HG02884 (cell line): ENCODE measurements around the gene YAF2.
A peak's percentile ranks its signal among the peaks of the same experiment; 100 is the strongest.
"Not testable (repeated sequence)": the region's sequence is repeated elsewhere in the genome, so short reads cannot be mapped to it uniquely, and the experiment has no call there.

ENCODE experiments used
- ATAC-seq: cut with Tn5 transposase; IDR thresholded peaks from one replicate; pipeline ENCODE4 v1.9.1; 2021; ENCODE audit warnings: mild to moderate bottlenecking, moderate library complexity; ENCODE audit not compliant: unreplicated experiment

YAF2 gene

GRCh38 chr12:42255221-42255865, 17.3 kb upstream of the YAF2 start:
- ATAC-seq, result no peak

GRCh38 chr12:42252645-42253044, 14.6 kb upstream of the YAF2 start:
- not testable (repeated sequence) for ATAC-seq

- ATAC-seq, result not testable (repeated sequence)
These were observed 11.0 kb upstream of the YAF2 start for GRCh38 chr12:42249033-42249432.

GRCh38 chr12:42240131-42240750, 2.2 kb upstream of the YAF2 start:
- ATAC-seq, result no peak

GRCh38 chr12:42237853-42238239, 202 bp downstream of the YAF2 start:
- ATAC-seq, result peak; percentile 30

- ATAC-seq, result peak; percentile 71
These were observed 796 bp downstream of the YAF2 start for GRCh38 chr12:42237052-42237852.

- no peak for ATAC-seq
These were observed 2.0 kb downstream of the YAF2 start for GRCh38 chr12:42236017-42236416.

- ATAC-seq, result no peak
These were observed 2.6 kb downstream of the YAF2 start for GRCh38 chr12:42235426-42235825.

GRCh38 chr12:42234970-42235369, 3.1 kb downstream of the YAF2 start:
- ATAC-seq, result no peak

GRCh38 chr12:42227525-42227924, 10.5 kb downstream of the YAF2 start:
- ATAC-seq, result not testable (repeated sequence)

- not testable (repeated sequence) for ATAC-seq
These were observed 13.5 kb downstream of the YAF2 start for GRCh38 chr12:42224501-42224900.

GRCh38 chr12:42222724-42223123, 15.3 kb downstream of the YAF2 start:
- no peak for ATAC-seq

GRCh38 chr12:42221726-42222125, 16.3 kb downstream of the YAF2 start:
- no peak for ATAC-seq

GRCh38 chr12:42217656-42218055, 20.4 kb downstream of the YAF2 start:
- ATAC-seq, result no peak

- no peak for ATAC-seq
These were observed 21.3 kb downstream of the YAF2 start for GRCh38 chr12:42216737-42217136.

- not testable (repeated sequence) for ATAC-seq
These were observed 22.3 kb downstream of the YAF2 start for GRCh38 chr12:42215759-42216158.

- ATAC-seq, result no peak
These were observed 24.1 kb downstream of the YAF2 start for GRCh38 chr12:42213954-42214426.

- no peak for ATAC-seq
These were observed 25.0 kb downstream of the YAF2 start for GRCh38 chr12:42213023-42213422.

GRCh38 chr12:42208574-42208973, 29.5 kb downstream of the YAF2 start:
- ATAC-seq, result peak; percentile 58

- no peak for ATAC-seq
These were observed 33.2 kb downstream of the YAF2 start for GRCh38 chr12:42204819-42205218.

- no peak for ATAC-seq
These were observed 33.7 kb downstream of the YAF2 start for GRCh38 chr12:42204362-42204761.

- no peak for ATAC-seq
These were observed 37.0 kb downstream of the YAF2 start for GRCh38 chr12:42201063-42201462.
